Tibial nerve (tissue), 4 donors: ENCODE measurements around the gene TCF12. TPM values are rescaled to one million over a fixed set of nuclear protein-coding genes. Genes with fewer than 3 reads are reported as not detected.

Source experiments
- DNase-seq, 2 donors: peaks; one replicate each; pipeline ENCODE4 v3.0.0-alpha.2; 2019; ENCODE audit warnings: low spot score in 2 of 2
- H3K27ac ChIP-seq, 4 donors: fragments of 200-600 bp; sonication (generic) in 3 of 4; one replicate each; pipeline ENCODE4 v1.5.1; 2017 to 2019; ENCODE audit warnings: mild to moderate bottlenecking in 1 of 4
- H3K27me3 ChIP-seq, 2 donors: fragments of 200-600 bp; sonication (generic) in 1 of 2; one replicate each; pipeline versions ENCODE4 v1.5.1 to v1.6.0; 2017 to 2019
- H3K36me3 ChIP-seq, 3 donors: fragments of 200-600 bp; sonication (generic); one replicate each; pipeline ENCODE4 v1.5.1; 2018 to 2019
- H3K4me1 ChIP-seq, 4 donors: fragments of 200-600 bp; sonication (generic) in 3 of 4; one replicate each; pipeline ENCODE4 v1.5.1; 2017 to 2019
- H3K4me3 ChIP-seq, 4 donors: fragments of 200-600 bp; sonication (generic) in 3 of 4; one replicate each; pipeline ENCODE4 v1.5.1; 2017 to 2019; ENCODE audit warnings: mild to moderate bottlenecking in 1 of 4, moderate library complexity in 1 of 4
- H3K9me3 ChIP-seq, 4 donors: fragments of 200-600 bp; sonication (generic) in 3 of 4; one replicate each; pipeline ENCODE4 v1.5.1; 2017 to 2019
- CTCF ChIP-seq, 5 experiments: fragments of 200-600 bp in 3 of 5; fragments of 450-650 bp in 2 of 5; sonication (generic) in 3 of 5; IDR thresholded peaks; one replicate each; pipeline ENCODE4 v1.5.1; 2016 to 2019; ENCODE audit warnings: antibody characterized with exemption in 5 of 5, mild to moderate bottlenecking in 3 of 5, moderate library complexity in 2 of 5
- EP300 ChIP-seq, 2 donors: sonication (generic); formaldehyde crosslinking; IDR thresholded peaks; one replicate each; pipeline ENCODE4 v1.6.1; 2017; ENCODE audit warnings: antibody characterized with exemption in 2 of 2, mild to moderate bottlenecking in 1 of 2
- POLR2A ChIP-seq, 2 donors: fragments of 450-650 bp; IDR thresholded peaks; one replicate each; pipeline ENCODE4 v1.6.1; 2017; ENCODE audit warnings: antibody characterized with exemption in 2 of 2, mild to moderate bottlenecking in 2 of 2, moderate library complexity in 2 of 2
- WGBS, 2 donors: methylation state at CpG; one replicate each; pipeline ENCODE4 v1.1.5; 2018; 5-methylcytosine and 5-hydroxymethylcytosine counted together
- total RNA-seq, 4 donors: library from RNA; depleted of rRNA; stranded (reverse); fragments of >200 nt; gene quantifications; one replicate each; pipeline ENCODE4 v1.1.0, GENCODE V29; 2016

TCF12 gene
- total RNA-seq, 4 donors from 2014 or later, result 117 to 181 (median 174) TPM

- no peak overlapping the region for H3K27ac ChIP-seq
- H3K27me3 ChIP-seq, result no peaks in the 10 kb centered on the region
- no peak for TF ChIP-seq CTCF (IDR thresholded peaks at IDR 0.05)
- TF ChIP-seq EP300 (IDR thresholded peaks at IDR 0.05), result no peak
- no peak for TF ChIP-seq POLR2A (IDR thresholded peaks at IDR 0.05)
- peaks cover 0 to 25% (median 0%) of the 10 kb centered on the region in 3 donors for H3K36me3 ChIP-seq
- no peak overlapping the region for H3K4me3 ChIP-seq
- 91 to 92% methylated on average over 6 of the region's 6 CpGs for WGBS, 2 donors
- H3K4me1 ChIP-seq, result peaks cover 0 to 9% (median 0%) of the 10 kb centered on the region in 4 donors
- H3K9me3 ChIP-seq, result no peaks in the 10 kb centered on the region
- no peak for DNase-seq
These were observed 337.4 kb downstream of the TCF12 start for GRCh38 chr15:57255751-57256341.

GRCh38 chr15:57256939-57257338 lies 338.5 kb downstream of the TCF12 start:
- Histone ChIP-seq H3K36me3 (peaks cover 0 to 20% (median 0%) of the 10 kb centered on the region in 3 donors), H3K9me3 (no peaks in the 10 kb centered on the region), H3K27me3 (no peaks in the 10 kb centered on the region), H3K27ac (no peak overlapping the region), H3K4me3 (no peak overlapping the region), H3K4me1 (peaks cover 0 to 6% (median 0%) of the 10 kb centered on the region in 4 donors)
- DNase-seq, result no peak
- no peak for TF ChIP-seq CTCF (IDR thresholded peaks at IDR 0.05)
- TF ChIP-seq EP300 (IDR thresholded peaks at IDR 0.05), result no peak
- no peak for TF ChIP-seq POLR2A (IDR thresholded peaks at IDR 0.05)
- 64 to 66% methylated on average over 2 of the region's 2 CpGs for WGBS, 2 donors

- peaks cover 0 to 6% (median 0%) of the 10 kb centered on the region in 4 donors for H3K4me1 ChIP-seq
- TF ChIP-seq POLR2A (IDR thresholded peaks at IDR 0.05) (no peak), CTCF (IDR thresholded peaks at IDR 0.05) (no peak), EP300 (IDR thresholded peaks at IDR 0.05) (no peak)
- 52 to 55% methylated on average over 6 of the region's 6 CpGs for WGBS, 2 donors
- no peaks in the 10 kb centered on the region for H3K9me3 ChIP-seq
- no peak for DNase-seq
- H3K27me3 ChIP-seq, result no peaks in the 10 kb centered on the region
- no peak overlapping the region for H3K27ac ChIP-seq
- peaks cover 0 to 39% (median 0%) of the 10 kb centered on the region in 3 donors for H3K36me3 ChIP-seq
- no peak overlapping the region for H3K4me3 ChIP-seq
These were observed 341.2 kb downstream of the TCF12 start for GRCh38 chr15:57259568-57260040.

- H3K27me3 ChIP-seq, result no peaks in the 10 kb centered on the region
- WGBS, 2 donors, result 88 to 90% methylated on average over 3 of the region's 3 CpGs
- no peak for DNase-seq
- TF ChIP-seq CTCF (IDR thresholded peaks at IDR 0.05), result no peak
- TF ChIP-seq EP300 (IDR thresholded peaks at IDR 0.05), result no peak
- no peak for TF ChIP-seq POLR2A (IDR thresholded peaks at IDR 0.05)
- no peak overlapping the region for H3K27ac ChIP-seq
- peaks cover 0 to 58% (median 0%) of the 10 kb centered on the region in 3 donors for H3K36me3 ChIP-seq
- H3K9me3 ChIP-seq, result no peaks in the 10 kb centered on the region
- H3K4me3 ChIP-seq, result no peak overlapping the region
- H3K4me1 ChIP-seq, result peaks cover 0 to 6% (median 0%) of the 10 kb centered on the region in 4 donors
These were observed 345.1 kb downstream of the TCF12 start for GRCh38 chr15:57263520-57263919.

GRCh38 chr15:57272771-57273357 lies 354.4 kb downstream of the TCF12 start:
- Histone ChIP-seq H3K36me3 (peaks cover 0 to 76% (median 0%) of the 10 kb centered on the region in 3 donors), H3K4me1 (no peaks in the 10 kb centered on the region), H3K9me3 (no peaks in the 10 kb centered on the region), H3K27ac (no peak overlapping the region), H3K27me3 (no peaks in the 10 kb centered on the region), H3K4me3 (no peak overlapping the region)
- no peak for DNase-seq
- TF ChIP-seq POLR2A (IDR thresholded peaks at IDR 0.05), result no peak
- no peak for TF ChIP-seq CTCF (IDR thresholded peaks at IDR 0.05)
- no peak for TF ChIP-seq EP300 (IDR thresholded peaks at IDR 0.05)
- WGBS, 2 donors, result 84 to 89% methylated on average over 9 of the region's 9 CpGs
